Muscle layer of colon (tissue), 2 donors: ENCODE data around the gene RGS6.

ENCODE experiments used
- H3K27ac ChIP-seq: one replicate; pipeline ENCODE4 v1.7.0; 2013; ENCODE audit warnings: low read depth, mild to moderate bottlenecking, low read length, moderate library complexity
- H3K27me3 ChIP-seq, 2 donors: one replicate each; pipeline ENCODE4 v1.7.0; 2013; ENCODE audit warnings: low read length in 2 of 2, mild to moderate bottlenecking in 2 of 2; ENCODE audit not compliant: insufficient read depth in 2 of 2, control insufficient read depth in 1 of 2
- H3K36me3 ChIP-seq: one replicate; pipeline ENCODE4 v1.7.0; 2013; ENCODE audit warnings: mild to moderate bottlenecking, low read length; ENCODE audit not compliant: insufficient read depth
- H3K4me1 ChIP-seq: one replicate; pipeline ENCODE4 v1.7.0; 2013; ENCODE audit warnings: mild to moderate bottlenecking, low read length; ENCODE audit not compliant: insufficient read depth
- H3K4me3 ChIP-seq, 2 donors: one replicate each; pipeline ENCODE4 v1.7.0; 2013; ENCODE audit warnings: low read length in 2 of 2, low read depth in 1 of 2, mild to moderate bottlenecking in 1 of 2, moderate library complexity in 1 of 2
- H3K9ac ChIP-seq: one replicate; pipeline ENCODE4 v1.7.0; 2013; ENCODE audit warnings: low read length
- H3K9me3 ChIP-seq: one replicate; pipeline ENCODE4 v1.7.0; 2013; ENCODE audit warnings: mild to moderate bottlenecking, low read length
- donor health status: abdominal sarcoma.
- donor health status: Adenocarcinoma of cecum.

The RGS6 gene

DNA sequence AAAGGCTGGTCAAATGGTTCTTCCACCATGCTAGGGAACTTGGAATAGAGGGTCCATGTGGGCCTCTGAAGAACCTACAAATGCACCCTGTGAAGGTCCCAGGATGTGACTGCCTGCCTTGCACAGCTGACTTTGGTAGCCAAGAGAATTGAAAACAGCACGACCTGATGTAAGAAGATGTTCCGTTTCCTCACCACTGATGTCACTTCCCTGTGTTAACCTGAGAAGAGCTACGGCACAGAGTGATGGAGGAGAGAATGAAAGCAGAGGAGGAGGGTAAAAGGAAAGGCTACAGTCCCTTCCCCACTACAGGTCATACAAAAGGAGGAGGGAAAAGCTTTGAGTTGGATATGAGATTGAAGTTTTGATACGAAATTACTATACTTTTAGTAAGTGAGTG is 328.8 kb downstream of the RGS6 start:
- Histone ChIP-seq H3K9ac (no peak overlapping the region), H3K27me3 (no peaks in the 10 kb centered on the region), H3K36me3 (no peaks in the 10 kb centered on the region), H3K27ac (no peak overlapping the region), H3K9me3 (no peaks in the 10 kb centered on the region), H3K4me1 (no peaks in the 10 kb centered on the region), H3K4me3 (no peak overlapping the region)

DNA sequence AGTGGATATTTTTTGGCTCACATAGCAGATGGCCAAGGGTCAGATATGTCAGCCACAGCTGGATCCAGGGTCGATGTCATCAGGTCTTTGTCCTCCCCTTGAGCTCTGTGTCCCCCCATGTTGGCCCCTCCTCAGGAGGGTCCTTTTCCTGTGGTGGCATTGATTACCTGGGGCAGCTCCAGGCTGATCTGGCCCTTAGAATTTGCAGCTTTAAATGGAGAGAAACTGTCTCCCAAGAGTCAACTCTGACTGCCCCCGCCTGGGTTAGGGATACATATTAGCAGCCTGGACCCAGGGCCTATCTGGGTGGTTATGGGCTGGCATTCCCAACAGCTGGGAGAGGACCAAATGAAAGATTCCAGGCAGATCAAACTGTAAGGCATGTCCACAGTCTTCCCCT is 330.5 kb downstream of the RGS6 start:
- no peak overlapping the region for H3K4me3 ChIP-seq
- no peaks in the 10 kb centered on the region for H3K27me3 ChIP-seq
- no peaks in the 10 kb centered on the region for H3K9me3 ChIP-seq
- no peaks in the 10 kb centered on the region for H3K36me3 ChIP-seq
- no peak overlapping the region for H3K9ac ChIP-seq
- no peak overlapping the region for H3K27ac ChIP-seq
- H3K4me1 ChIP-seq: no peaks in the 10 kb centered on the region

GRCh38 chr14:72264716-72265115 is 332.5 kb downstream of the RGS6 start:
- Histone ChIP-seq H3K4me3 (no peak overlapping the region), H3K27ac (no peak overlapping the region), H3K27me3 (no peaks in the 10 kb centered on the region), H3K36me3 (no peaks in the 10 kb centered on the region), H3K4me1 (no peaks in the 10 kb centered on the region), H3K9me3 (no peaks in the 10 kb centered on the region), H3K9ac (no peak overlapping the region)

DNA sequence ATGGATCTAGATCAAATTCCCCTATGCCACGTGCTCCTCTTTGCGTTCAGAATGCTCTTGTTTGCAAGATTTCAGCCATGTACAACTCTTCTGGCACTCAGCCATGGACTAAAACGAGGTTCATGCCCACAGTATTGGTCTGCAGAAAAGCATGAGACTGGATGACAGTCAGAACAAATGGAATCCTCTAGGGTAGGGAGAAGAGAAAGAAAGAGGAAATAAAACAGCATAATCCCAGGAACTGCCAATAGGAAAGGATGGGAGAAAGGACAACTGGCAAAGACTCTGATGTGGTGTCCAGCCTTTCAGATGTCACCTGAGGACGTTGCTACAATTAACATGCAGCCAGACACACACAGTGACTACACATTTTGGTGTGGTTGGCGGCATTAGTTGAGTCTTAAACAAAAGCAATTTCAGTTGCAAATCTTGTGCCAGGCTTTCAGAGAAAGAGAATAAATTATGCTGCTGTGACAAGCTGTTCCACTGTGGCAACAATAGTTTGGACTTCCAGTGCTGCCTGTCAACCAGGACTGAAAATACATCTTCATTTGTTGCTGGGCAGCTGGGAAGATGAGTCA is 338.0 kb downstream of the RGS6 start:
- no peak overlapping the region for H3K9ac ChIP-seq
- H3K36me3 ChIP-seq: no peaks in the 10 kb centered on the region
- H3K4me3 ChIP-seq: no peak overlapping the region
- H3K27me3 ChIP-seq: no peaks in the 10 kb centered on the region
- H3K9me3 ChIP-seq: no peaks in the 10 kb centered on the region
- no peaks in the 10 kb centered on the region for H3K4me1 ChIP-seq
- H3K27ac ChIP-seq: no peak overlapping the region

DNA sequence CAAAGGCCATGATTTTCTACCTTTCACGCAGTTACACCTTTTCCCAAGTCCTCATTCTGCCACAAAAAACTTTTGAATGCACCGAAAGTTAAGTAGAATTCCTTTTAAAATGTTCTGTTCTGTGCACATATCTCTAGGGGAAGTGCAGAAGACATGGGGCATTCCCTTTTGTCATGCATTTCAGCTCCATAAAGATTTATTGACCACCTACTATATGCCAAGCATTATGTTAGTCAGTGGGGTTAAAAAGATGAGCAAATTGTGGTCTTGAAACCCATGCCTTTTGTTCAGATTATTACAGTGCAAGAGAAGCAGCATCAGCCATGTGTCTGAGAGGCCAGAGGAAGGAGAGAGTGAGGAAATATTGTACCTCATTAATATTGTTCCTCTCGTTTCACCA is 338.5 kb downstream of the RGS6 start:
- Histone ChIP-seq H3K9me3 (no peaks in the 10 kb centered on the region), H3K9ac (no peak overlapping the region), H3K27ac (no peak overlapping the region), H3K4me1 (no peaks in the 10 kb centered on the region), H3K27me3 (no peaks in the 10 kb centered on the region), H3K4me3 (no peak overlapping the region), H3K36me3 (no peaks in the 10 kb centered on the region)

DNA sequence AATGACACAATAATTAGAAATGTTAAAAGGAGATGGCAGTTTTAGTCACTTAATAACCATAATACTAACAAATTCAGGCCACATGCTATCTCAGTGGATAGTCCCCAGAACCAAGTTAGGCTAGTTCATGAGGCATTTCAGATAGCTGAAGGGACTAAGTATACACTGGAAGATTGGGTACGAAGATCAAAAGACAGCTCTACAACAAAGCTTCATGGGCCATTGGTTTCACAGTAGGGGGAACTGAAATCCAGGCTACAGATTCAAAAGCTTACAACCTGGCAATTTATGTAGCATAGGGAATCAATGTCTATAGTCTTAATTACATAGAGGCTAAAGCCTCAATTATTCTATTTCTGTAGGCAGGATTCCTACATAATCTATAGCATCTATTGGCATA is 343.0 kb downstream of the RGS6 start:
- Histone ChIP-seq H3K9me3 (no peaks in the 10 kb centered on the region), H3K4me3 (no peak overlapping the region), H3K36me3 (no peaks in the 10 kb centered on the region), H3K27me3 (no peaks in the 10 kb centered on the region), H3K27ac (no peak overlapping the region), H3K9ac (no peak overlapping the region), H3K4me1 (no peaks in the 10 kb centered on the region)

DNA sequence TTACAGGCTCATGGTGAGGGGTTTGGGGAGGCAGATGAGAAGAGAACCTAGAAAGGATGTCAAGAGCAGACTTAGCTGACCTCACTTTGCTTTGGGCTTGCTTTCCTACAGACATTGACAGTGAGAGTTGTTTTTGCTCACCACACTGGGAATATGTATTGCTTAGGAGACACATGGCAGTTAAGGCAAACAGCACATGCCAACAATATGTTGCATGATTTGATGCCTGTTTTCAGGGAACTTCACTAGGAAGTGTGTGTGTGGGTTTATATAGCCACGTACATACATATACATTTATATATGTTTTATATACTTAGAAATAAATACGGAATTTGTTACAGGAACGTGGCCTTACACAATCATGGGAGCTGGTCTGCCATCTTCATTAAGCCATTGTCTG is 346.1 kb downstream of the RGS6 start:
- H3K27ac ChIP-seq: no peak overlapping the region
- H3K4me1 ChIP-seq: no peaks in the 10 kb centered on the region
- H3K4me3 ChIP-seq: no peak overlapping the region
- H3K27me3 ChIP-seq: no peaks in the 10 kb centered on the region
- H3K9me3 ChIP-seq: no peaks in the 10 kb centered on the region
- no peak overlapping the region for H3K9ac ChIP-seq
- no peaks in the 10 kb centered on the region for H3K36me3 ChIP-seq

GRCh38 chr14:72284176-72284575 is 351.9 kb downstream of the RGS6 start:
- Histone ChIP-seq H3K4me3 (no peak overlapping the region), H3K36me3 (no peaks in the 10 kb centered on the region), H3K9ac (no peak overlapping the region), H3K4me1 (no peaks in the 10 kb centered on the region), H3K27me3 (no peaks in the 10 kb centered on the region), H3K27ac (no peak overlapping the region), H3K9me3 (no peaks in the 10 kb centered on the region)

DNA sequence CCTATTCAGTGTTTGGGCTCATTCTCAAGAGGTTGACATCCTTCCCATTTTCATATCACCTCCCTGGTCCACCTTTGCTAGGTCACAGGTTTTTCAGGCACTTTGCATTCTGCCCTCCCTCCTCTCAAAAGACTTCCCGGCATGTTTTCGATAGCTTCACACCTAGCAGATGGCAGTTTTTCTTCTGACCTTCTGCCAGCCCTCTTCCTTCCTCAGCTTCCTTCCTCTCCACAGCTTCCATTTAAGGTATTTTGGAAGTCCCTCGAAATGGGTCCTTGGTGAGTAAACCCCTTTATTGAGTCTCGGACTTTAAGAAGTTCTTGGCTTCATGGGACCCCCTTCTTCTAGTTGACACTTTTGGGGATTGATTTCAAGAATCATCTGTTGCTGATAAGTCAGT is 358.0 kb downstream of the RGS6 start:
- H3K4me1 ChIP-seq: no peaks in the 10 kb centered on the region
- H3K27me3 ChIP-seq: no peaks in the 10 kb centered on the region
- no peak overlapping the region for H3K27ac ChIP-seq
- no peaks in the 10 kb centered on the region for H3K9me3 ChIP-seq
- no peak overlapping the region for H3K4me3 ChIP-seq
- H3K9ac ChIP-seq: no peak overlapping the region
- no peaks in the 10 kb centered on the region for H3K36me3 ChIP-seq

DNA sequence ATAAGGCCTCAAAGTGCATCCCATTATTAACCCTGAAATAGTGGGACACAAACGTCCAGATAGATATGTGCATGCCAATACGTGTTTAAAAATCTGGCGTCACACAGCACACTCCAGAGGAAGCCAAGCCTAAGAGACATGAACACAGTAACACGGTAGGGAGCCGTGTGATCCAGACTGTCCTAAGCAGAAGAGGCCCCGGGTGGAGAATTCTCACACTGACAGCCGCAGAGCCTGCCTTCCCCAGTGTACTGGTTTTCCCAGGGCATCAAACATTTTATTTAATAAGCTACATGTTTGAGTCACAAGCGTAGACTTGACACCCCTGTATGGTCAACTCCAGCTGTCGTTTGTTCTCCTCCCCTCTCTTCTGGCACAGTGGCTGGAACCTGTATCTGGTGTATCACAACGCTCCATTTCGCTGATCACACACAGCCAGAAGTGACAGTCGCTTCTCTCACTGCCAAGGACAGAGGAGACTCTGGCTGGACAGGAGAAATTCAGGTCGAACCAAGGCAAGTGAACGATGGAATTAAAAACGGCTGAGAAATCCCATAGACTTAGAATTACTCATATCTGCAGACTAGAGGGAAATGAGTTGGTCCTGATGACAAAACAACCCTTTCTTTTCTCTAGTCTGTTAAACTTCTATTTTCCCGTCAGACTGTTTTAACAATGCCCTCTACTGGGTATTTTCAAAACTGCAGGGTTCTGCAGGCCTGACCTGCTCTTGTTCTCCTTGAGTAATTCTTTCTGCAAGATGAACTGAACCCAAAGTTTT is 359.9 kb downstream of the RGS6 start:
- Histone ChIP-seq H3K4me1 (no peaks in the 10 kb centered on the region), H3K27me3 (no peaks in the 10 kb centered on the region), H3K9me3 (no peaks in the 10 kb centered on the region), H3K36me3 (no peaks in the 10 kb centered on the region), H3K4me3 (no peak overlapping the region), H3K27ac (no peak overlapping the region), H3K9ac (no peak overlapping the region)

GRCh38 chr14:72292689-72293024 is 360.4 kb downstream of the RGS6 start:
- H3K27me3 ChIP-seq: no peaks in the 10 kb centered on the region
- no peaks in the 10 kb centered on the region for H3K4me1 ChIP-seq
- no peak overlapping the region for H3K9ac ChIP-seq
- no peaks in the 10 kb centered on the region for H3K9me3 ChIP-seq
- no peak overlapping the region for H3K4me3 ChIP-seq
- no peaks in the 10 kb centered on the region for H3K36me3 ChIP-seq
- H3K27ac ChIP-seq: no peak overlapping the region

- no peaks in the 10 kb centered on the region for H3K36me3 ChIP-seq
- H3K4me1 ChIP-seq: no peaks in the 10 kb centered on the region
- H3K9ac ChIP-seq: no peak overlapping the region
- H3K9me3 ChIP-seq: no peaks in the 10 kb centered on the region
- no peak overlapping the region for H3K27ac ChIP-seq
- H3K4me3 ChIP-seq: no peak overlapping the region
- no peaks in the 10 kb centered on the region for H3K27me3 ChIP-seq
These were observed 369.1 kb downstream of the RGS6 start for GRCh38 chr14:72301352-72301751.
